K562 (cell line): ENCODE measurements around the gene NUDT14. TPM values are rescaled to one million over a fixed set of nuclear protein-coding genes. Genes with fewer than 3 reads are reported as not detected.

Experiments used
- ASH1L ChIP-seq: fragments of 450-650 bp; IDR thresholded peaks from 2 replicates; pipeline ENCODE4 v1.6.1; 2018; ENCODE audit warnings: borderline replicate concordance, mild to moderate bottlenecking, low read depth; ENCODE audit not compliant: partially characterized antibody
- GABPA ChIP-seq: fragments of 200-800 bp; sonication (Bioruptor generic); conservative IDR thresholded peaks from 2 replicates; pipeline ENCODE4 v1.6.1; 2016; ENCODE audit warnings: low read depth, missing genetic modification characterization, missing compliant biosample characterization
- KDM5B ChIP-seq: fragments of 200-600 bp; sonication (generic); IDR thresholded peaks from 2 replicates; pipeline ENCODE4 v1.6.1; 2012; ENCODE audit warnings: low read depth, mild to moderate bottlenecking, moderate library complexity, low read length, control low read depth, inconsistent platforms; ENCODE audit not compliant: insufficient replicate concordance
- KLF16 ChIP-seq: IDR thresholded peaks from 2 replicates; pipeline ENCODE4 v1.6.1; 2016; ENCODE audit warnings: antibody characterized with exemption
- NFE2L1 ChIP-seq: fragments of 450-650 bp; IDR thresholded peaks from 2 replicates; pipeline ENCODE4 v1.6.1; 2016; ENCODE audit warnings: missing genetic modification characterization, low read depth, mild to moderate bottlenecking, missing compliant biosample characterization, moderate library complexity, borderline replicate concordance
- RB1 ChIP-seq: fragments of 450-650 bp; IDR thresholded peaks from 2 replicates; pipeline ENCODE4 v1.6.1; 2017; ENCODE audit warnings: low read depth, mild to moderate bottlenecking
- SFPQ ChIP-seq: fragments of 200-400 bp; formaldehyde crosslinking; IDR thresholded peaks from 2 replicates; pipeline ENCODE4 v1.6.1; 2017; ENCODE audit warnings: mild to moderate bottlenecking, low read depth, low read length, moderate library complexity
- SUPT5H ChIP-seq: fragments of 450-650 bp; IDR thresholded peaks from 2 replicates; pipeline ENCODE4 v1.6.1; 2016
- ZBTB7A ChIP-seq: IDR thresholded peaks from 2 replicates; pipeline ENCODE4 v1.6.1; 2011; ENCODE audit warnings: low read depth, mild to moderate bottlenecking, low read length, moderate library complexity, borderline replicate concordance; ENCODE audit not compliant: control insufficient read depth
- ZKSCAN8 ChIP-seq: fragments of 200-800 bp; sonication (Bioruptor generic); IDR thresholded peaks from 2 replicates; pipeline ENCODE4 v1.6.1; 2016; ENCODE audit warnings: missing genetic modification characterization, missing compliant biosample characterization
- ZMIZ1 ChIP-seq, 2 experiments: fragments of 150-350 bp in 1 of 2; IDR thresholded peaks; 2 replicates each; pipeline ENCODE4 v1.6.1; 2012 to 2016; ENCODE audit warnings: low read depth in 2 of 2, low read length in 2 of 2, mild to moderate bottlenecking in 1 of 2, moderate library complexity in 1 of 2
- ZNF282 ChIP-seq: sonication (generic); formaldehyde crosslinking; IDR thresholded peaks from 2 replicates; pipeline ENCODE4 v1.8.1; 2023; ENCODE audit warnings: missing genetic modification reagents
- ZNF639 ChIP-seq, 2 experiments: fragments of 200-800 bp in 1 of 2; sonication (Bioruptor generic) in 1 of 2; sonication (generic) in 1 of 2; formaldehyde crosslinking in 1 of 2; IDR thresholded peaks in 1 of 2; conservative IDR thresholded peaks in 1 of 2; 2 replicates each; pipeline versions ENCODE4 v1.5.0 to v1.6.1; 2016 to 2020; ENCODE audit warnings: missing compliant biosample characterization in 1 of 2, missing genetic modification characterization in 1 of 2, missing genetic modification reagents in 1 of 2
- ZNF696 ChIP-seq: fragments of 250-450 bp; sonication (Bioruptor Pico); conservative IDR thresholded peaks from 2 replicates; pipeline ENCODE4 v1.4.0; 2020; ENCODE audit warnings: mild to moderate bottlenecking, moderate library complexity
- polyA plus RNA-seq, 8 experiments: library from polyadenylated mRNA; depleted of rRNA in 4 of 8; stranded (reverse) in 5 of 8; unstranded in 3 of 8; fragments of >200 nt; fragmentation: Nextera tagmentation in 2 of 8; fragmentation: Illumina TruSeq in 1 of 8; extraction: Ambion mirVana in 2 of 8; extraction: Trizol in 1 of 8; gene quantifications; 2 replicates each; pipeline versions ENCODE4 v1.2.1 to v1.2.3, GENCODE V29; 2011 to 2014; ENCODE audit warnings: inconsistent platforms in 1 of 8, missing spikeins in 1 of 8
- total RNA-seq, 7 experiments: library from RNA; depleted of rRNA in 6 of 7; stranded (reverse); fragments of >200 nt in 6 of 7; fragmentation: Illumina TruSeq in 2 of 7; extraction: Trizol in 2 of 7; gene quantifications; 2 replicates each; pipeline versions ENCODE4 v1.2.1 to v1.2.3, GENCODE V29; 2011 to 2021; ENCODE audit warnings: low replicate concordance in 1 of 7

Gene NUDT14
- total and polyA plus RNA-seq, 9 of the 15 experiments (the other 6 are each of a cell fraction or from before 2014, with no cell fraction given): 0.14 to 16.3 (median 8.2) TPM

GRCh38 chr14:105167303-105168092, 13.6 kb downstream of the NUDT14 start (continued):
- TF ChIP-seq SFPQ: no peak
- no peak for TF ChIP-seq ZNF696 (CRISPR knock-in tag)
- TF ChIP-seq ZNF639 (CRISPR knock-in tag; conservative IDR thresholded peaks at IDR 0.05 in 1 of 2, IDR thresholded peaks at IDR 0.05 in 1 of 2): peak in 1 of 2 experiments; percentile 56; a peak in 1 of 4 replicates
- no peak for TF ChIP-seq KDM5B
- TF ChIP-seq RB1: peak; percentile 66; the same call in 1 of the 2 replicates
- TF ChIP-seq ZNF282 (CRISPR knock-in tag): no peak
- TF ChIP-seq KLF16: no peak
- no peak for TF ChIP-seq ZKSCAN8 (CRISPR knock-in tag)
- no peak for TF ChIP-seq NFE2L1 (tag)
- TF ChIP-seq GABPA (tag): no peak
- peak; percentile 79 for TF ChIP-seq ZBTB7A
- TF ChIP-seq ZMIZ1 (IDR thresholded peaks at IDR 0.05; ENCODE audit: low read depth in 2 of 2, low read length in 2 of 2): no peak
- no peak for TF ChIP-seq ASH1L
- no peak for TF ChIP-seq SUPT5H
